Activated naive CD8-positive, alpha-beta T cell treated with anti-CD3 and anti-CD28 coated beads for 36 hours (primary cell): Measurements from ENCODE around the gene MLPH. TPM values are rescaled to one million over a fixed set of nuclear protein-coding genes. Genes with fewer than 3 reads are reported as not detected.

ENCODE experiments used
- DNase-seq: peaks from one replicate; pipeline ENCODE4 v3.0.0; 2021
- H3K27ac Mint-ChIP-seq: one replicate; pipeline ENCODE4 v1.8.0; 2022; ENCODE audit warnings: mild to moderate bottlenecking, moderate library complexity, mixed read lengths
- H3K27me3 Mint-ChIP-seq: one replicate; pipeline ENCODE4 v1.8.0; 2022; ENCODE audit warnings: mild to moderate bottlenecking, mixed read lengths
- H3K36me3 Mint-ChIP-seq: one replicate; pipeline ENCODE4 v1.8.0; 2021; ENCODE audit warnings: mild to moderate bottlenecking, mixed read lengths
- H3K4me1 Mint-ChIP-seq: one replicate; pipeline ENCODE4 v1.8.0; 2021; ENCODE audit warnings: mixed read lengths
- H3K4me3 Mint-ChIP-seq: one replicate; pipeline ENCODE4 v1.8.0; 2022; ENCODE audit warnings: mild to moderate bottlenecking, moderate library complexity, mixed read lengths
- H3K9me3 Mint-ChIP-seq: one replicate; pipeline ENCODE4 v1.8.0; 2022; ENCODE audit warnings: mixed read lengths
- total RNA-seq, 2 experiments: library from RNA; stranded (reverse); gene quantifications; one replicate each; pipeline ENCODE4 v1.2.3, GENCODE V29; 2021

MLPH gene, protein sequence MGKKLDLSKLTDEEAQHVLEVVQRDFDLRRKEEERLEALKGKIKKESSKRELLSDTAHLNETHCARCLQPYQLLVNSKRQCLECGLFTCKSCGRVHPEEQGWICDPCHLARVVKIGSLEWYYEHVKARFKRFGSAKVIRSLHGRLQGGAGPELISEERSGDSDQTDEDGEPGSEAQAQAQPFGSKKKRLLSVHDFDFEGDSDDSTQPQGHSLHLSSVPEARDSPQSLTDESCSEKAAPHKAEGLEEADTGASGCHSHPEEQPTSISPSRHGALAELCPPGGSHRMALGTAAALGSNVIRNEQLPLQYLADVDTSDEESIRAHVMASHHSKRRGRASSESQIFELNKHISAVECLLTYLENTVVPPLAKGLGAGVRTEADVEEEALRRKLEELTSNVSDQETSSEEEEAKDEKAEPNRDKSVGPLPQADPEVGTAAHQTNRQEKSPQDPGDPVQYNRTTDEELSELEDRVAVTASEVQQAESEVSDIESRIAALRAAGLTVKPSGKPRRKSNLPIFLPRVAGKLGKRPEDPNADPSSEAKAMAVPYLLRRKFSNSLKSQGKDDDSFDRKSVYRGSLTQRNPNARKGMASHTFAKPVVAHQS
- not detected for total RNA-seq

GRCh38 chr2:237486819-237487448 is at the start of gene MLPH:
Gene MLPH (plus strand): TSS chr2:237487251. CDS start chr2:237493427, 6,176 bp downstream.
- no peak within 1 kb of the TSS for H3K27ac Mint-ChIP-seq
- peaks cover 67% of the 10 kb centered on the region for H3K27me3 Mint-ChIP-seq
- peaks cover 12% of the 10 kb centered on the region for H3K9me3 Mint-ChIP-seq
- H3K4me1 Mint-ChIP-seq, result peaks cover 2% of the 10 kb centered on the region
- H3K36me3 Mint-ChIP-seq, result no peaks in the 10 kb centered on the region
- DNase-seq, result no peak
- no peak within 1 kb of the TSS for H3K4me3 Mint-ChIP-seq

- peaks cover 10% of the 10 kb centered on the region for H3K9me3 Mint-ChIP-seq
- H3K27ac Mint-ChIP-seq, result no peak overlapping the region
- H3K36me3 Mint-ChIP-seq, result peaks cover 2% of the 10 kb centered on the region
- H3K27me3 Mint-ChIP-seq, result no peaks in the 10 kb centered on the region
- DNase-seq, result no peak
- H3K4me3 Mint-ChIP-seq, result no peak overlapping the region
- peaks cover 77% of the 10 kb centered on the region for H3K4me1 Mint-ChIP-seq
These were observed 49.5 kb upstream of the MLPH start for GRCh38 chr2:237437566-237437965.

DNA sequence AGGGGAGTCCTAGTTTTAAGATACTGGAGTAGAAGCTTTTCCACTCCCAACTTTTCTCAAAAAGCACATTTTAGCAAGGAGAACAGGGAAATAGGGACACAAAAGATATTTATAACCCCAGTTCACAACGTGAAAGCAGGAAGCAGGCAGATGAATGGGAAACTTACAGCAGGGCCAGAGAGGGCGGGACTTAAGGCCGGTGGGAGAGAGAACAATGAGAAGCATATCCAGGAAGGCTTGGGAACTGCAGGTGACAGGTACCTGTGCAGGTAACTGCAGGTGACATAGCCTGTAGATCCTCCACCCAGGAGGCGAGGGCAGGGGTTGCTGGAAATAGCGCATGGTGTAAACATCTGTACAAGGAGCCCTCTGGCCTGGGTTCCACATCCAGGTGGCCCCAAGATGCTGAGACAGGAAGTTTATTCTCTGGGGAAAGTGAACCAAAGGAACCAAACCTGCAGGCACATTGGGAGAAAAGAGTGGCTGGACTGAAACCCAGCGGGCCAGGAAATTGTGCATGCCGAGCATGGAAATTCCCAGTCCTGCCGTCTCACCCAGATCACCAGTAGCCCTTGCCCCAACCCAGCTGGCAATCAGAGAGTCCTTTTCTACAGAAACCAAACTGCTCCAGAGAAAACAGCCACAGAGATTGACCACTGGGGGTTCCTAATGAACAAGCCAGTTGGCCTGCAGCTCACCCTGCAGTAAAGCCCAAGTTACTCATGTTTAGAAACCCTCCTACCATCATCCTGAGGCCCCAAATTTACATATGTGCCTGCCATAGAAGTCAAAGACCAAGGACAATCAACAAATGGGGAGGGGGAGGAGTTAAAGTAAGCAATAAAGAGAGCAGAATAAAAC is 48.7 kb upstream of the MLPH start:
- no peak overlapping the region for H3K4me3 Mint-ChIP-seq
- DNase-seq, result no peak
- peaks cover 10% of the 10 kb centered on the region for H3K9me3 Mint-ChIP-seq
- H3K36me3 Mint-ChIP-seq, result peaks cover 2% of the 10 kb centered on the region
- H3K4me1 Mint-ChIP-seq, result peaks cover 69% of the 10 kb centered on the region
- H3K27ac Mint-ChIP-seq, result no peak overlapping the region
- no peaks in the 10 kb centered on the region for H3K27me3 Mint-ChIP-seq

DNA sequence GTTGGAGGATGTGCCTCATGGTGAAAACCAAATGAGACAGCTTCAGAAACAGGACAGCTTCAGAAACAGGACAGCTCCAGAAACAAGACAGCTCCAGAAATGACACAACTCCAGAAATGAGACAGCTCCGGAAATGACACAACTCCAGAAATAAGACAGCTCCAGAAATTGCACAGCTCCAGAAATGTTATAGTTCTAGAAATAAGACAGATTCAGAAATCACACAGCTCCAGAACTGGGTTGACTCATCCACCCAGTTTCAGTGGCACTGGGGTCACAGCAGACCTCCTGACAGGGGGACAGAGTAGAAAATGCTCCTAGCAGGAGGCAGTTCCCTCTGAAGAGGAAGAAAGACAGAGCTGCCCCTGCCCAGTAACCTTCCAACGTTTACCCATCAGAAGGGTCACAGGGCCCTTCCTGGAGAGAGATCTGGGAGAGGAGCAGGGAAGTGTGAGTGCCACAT is 46.2 kb upstream of the MLPH start:
- peak overlapping the region; percentile 18 for H3K4me3 Mint-ChIP-seq
- H3K9me3 Mint-ChIP-seq, result peaks cover 10% of the 10 kb centered on the region
- H3K4me1 Mint-ChIP-seq, result peaks cover 56% of the 10 kb centered on the region
- peak overlapping the region; percentile 80 for H3K27ac Mint-ChIP-seq
- no peaks in the 10 kb centered on the region for H3K27me3 Mint-ChIP-seq
- H3K36me3 Mint-ChIP-seq, result peaks cover 2% of the 10 kb centered on the region
- DNase-seq, result peak; percentile 55

DNA sequence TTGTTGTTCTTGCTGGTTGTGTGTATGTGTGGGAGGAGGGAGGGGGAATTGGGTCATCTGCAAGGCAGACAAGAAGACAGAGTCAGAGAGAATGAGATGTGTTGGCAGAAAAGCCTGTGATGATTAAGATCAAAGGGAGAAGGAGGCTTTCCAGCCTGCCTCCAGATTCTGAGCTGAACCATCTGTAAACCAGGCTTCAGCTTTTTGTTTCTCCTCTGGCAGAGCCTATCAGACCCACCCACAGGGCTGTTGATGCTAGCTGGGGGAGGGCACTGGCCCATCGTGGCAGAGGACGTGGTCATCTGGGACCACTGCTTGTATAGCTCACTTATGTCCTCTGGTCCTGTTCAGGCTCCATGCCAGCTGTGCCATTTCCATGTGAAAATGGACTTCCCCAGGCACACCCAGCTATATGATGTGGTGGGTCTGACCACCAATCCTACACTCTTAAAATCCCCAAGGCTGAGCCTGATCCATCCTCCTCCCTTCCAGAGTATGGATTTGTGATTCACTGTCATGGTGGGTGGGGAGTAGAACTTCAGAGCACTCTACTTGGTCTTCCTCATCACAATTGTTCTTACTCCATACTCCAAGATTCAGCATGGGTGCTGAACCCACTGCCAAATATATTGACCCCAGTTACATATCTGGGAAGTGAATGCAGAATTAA is 45.3 kb upstream of the MLPH start:
- Mint-ChIP-seq H3K27ac (peak overlapping the region; percentile 80), H3K4me1 (peaks cover 49% of the 10 kb centered on the region), H3K36me3 (peaks cover 2% of the 10 kb centered on the region), H3K27me3 (no peaks in the 10 kb centered on the region), H3K4me3 (no peak overlapping the region), H3K9me3 (peaks cover 10% of the 10 kb centered on the region)
- DNase-seq, result no peak

DNA sequence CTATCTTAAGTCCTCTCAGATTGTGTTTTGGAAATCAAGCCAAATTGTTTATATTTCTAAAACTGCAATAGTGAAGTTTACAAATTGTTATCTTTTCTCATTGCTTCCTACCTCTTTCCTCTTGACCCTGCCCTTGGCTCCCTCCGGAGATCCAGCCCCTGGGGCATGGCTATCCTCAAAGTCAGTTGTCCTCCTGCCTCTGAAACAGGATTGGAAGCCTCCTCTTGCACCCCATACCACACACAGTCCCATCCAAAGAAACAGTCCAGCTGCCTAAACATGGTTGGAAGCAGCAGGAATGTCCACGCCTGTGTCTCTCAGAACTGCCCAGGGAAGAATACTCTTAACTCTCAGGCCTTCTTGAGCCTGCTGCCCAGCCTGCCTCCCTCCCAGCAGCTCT is 43.0 kb upstream of the MLPH start:
- H3K27ac Mint-ChIP-seq, result no peak overlapping the region
- H3K4me1 Mint-ChIP-seq, result peaks cover 37% of the 10 kb centered on the region
- no peak overlapping the region for H3K4me3 Mint-ChIP-seq

GRCh38 chr2:237445611-237446337 is 41.3 kb upstream of the MLPH start:
- Mint-ChIP-seq H3K4me1 (peaks cover 35% of the 10 kb centered on the region), H3K9me3 (no peaks in the 10 kb centered on the region), H3K4me3 (no peak overlapping the region), H3K27ac (no peak overlapping the region), H3K36me3 (no peaks in the 10 kb centered on the region), H3K27me3 (no peaks in the 10 kb centered on the region)
- DNase-seq, result no peak

More for the DNA sequence above, 43.0 kb upstream of the MLPH start:
- H3K36me3 Mint-ChIP-seq, result peaks cover 2% of the 10 kb centered on the region
- no peaks in the 10 kb centered on the region for H3K27me3 Mint-ChIP-seq
- peaks cover 10% of the 10 kb centered on the region for H3K9me3 Mint-ChIP-seq
- no peak for DNase-seq

- Mint-ChIP-seq H3K36me3 (no peaks in the 10 kb centered on the region), H3K27me3 (no peaks in the 10 kb centered on the region), H3K9me3 (no peaks in the 10 kb centered on the region), H3K4me3 (no peak overlapping the region), H3K4me1 (peaks cover 30% of the 10 kb centered on the region), H3K27ac (no peak overlapping the region)
- no peak for DNase-seq
These were observed 40.7 kb upstream of the MLPH start for GRCh38 chr2:237446338-237446665.

- Mint-ChIP-seq H3K4me3 (no peak overlapping the region), H3K27me3 (no peaks in the 10 kb centered on the region), H3K4me1 (peaks cover 21% of the 10 kb centered on the region), H3K36me3 (no peaks in the 10 kb centered on the region), H3K9me3 (no peaks in the 10 kb centered on the region), H3K27ac (no peak overlapping the region)
- DNase-seq, result no peak
These were observed 39.6 kb upstream of the MLPH start for GRCh38 chr2:237447496-237447895.

GRCh38 chr2:237448171-237448570 is 38.9 kb upstream of the MLPH start:
- H3K36me3 Mint-ChIP-seq, result no peaks in the 10 kb centered on the region
- H3K27ac Mint-ChIP-seq, result no peak overlapping the region
- no peaks in the 10 kb centered on the region for H3K27me3 Mint-ChIP-seq
- no peak overlapping the region for H3K4me3 Mint-ChIP-seq
- DNase-seq, result no peak
- peaks cover 21% of the 10 kb centered on the region for H3K4me1 Mint-ChIP-seq
- H3K9me3 Mint-ChIP-seq, result no peaks in the 10 kb centered on the region

DNA sequence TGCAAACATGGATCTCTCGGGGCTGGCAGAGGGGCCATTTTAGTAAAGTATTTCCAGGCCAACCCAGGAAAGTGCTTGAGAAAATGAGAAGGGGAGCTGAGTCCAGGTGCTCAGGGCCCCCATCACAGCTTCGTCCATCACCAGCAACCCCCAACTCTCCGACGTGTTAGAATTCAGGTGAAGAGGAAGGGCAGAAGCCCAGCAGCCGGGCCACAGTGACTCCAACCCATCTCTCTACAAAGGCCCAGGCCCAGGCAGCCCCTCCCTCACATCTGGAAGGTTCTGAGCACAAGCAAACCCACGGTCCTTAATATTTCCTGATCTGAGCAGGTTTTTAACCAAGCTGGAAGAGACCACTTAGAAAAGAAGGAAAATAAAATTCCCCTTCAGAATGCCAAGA is 38.4 kb upstream of the MLPH start:
- no peak for DNase-seq
- Mint-ChIP-seq H3K4me3 (no peak overlapping the region), H3K4me1 (peaks cover 21% of the 10 kb centered on the region), H3K36me3 (no peaks in the 10 kb centered on the region), H3K27ac (no peak overlapping the region), H3K9me3 (no peaks in the 10 kb centered on the region), H3K27me3 (no peaks in the 10 kb centered on the region)

- Mint-ChIP-seq H3K9me3 (peaks cover 3% of the 10 kb centered on the region), H3K4me3 (no peak overlapping the region), H3K27me3 (no peaks in the 10 kb centered on the region), H3K36me3 (no peaks in the 10 kb centered on the region), H3K4me1 (peaks cover 21% of the 10 kb centered on the region), H3K27ac (no peak overlapping the region)
- DNase-seq, result no peak
These were observed 37.7 kb upstream of the MLPH start for GRCh38 chr2:237449193-237449881.

- H3K27ac Mint-ChIP-seq, result no peak overlapping the region
These were observed 36.9 kb upstream of the MLPH start for GRCh38 chr2:237450108-237450507.

More at GRCh38 chr2:237450108-237450507, 36.9 kb upstream of the MLPH start:
- Mint-ChIP-seq H3K9me3 (peaks cover 5% of the 10 kb centered on the region), H3K4me1 (peaks cover 14% of the 10 kb centered on the region), H3K36me3 (no peaks in the 10 kb centered on the region), H3K4me3 (no peak overlapping the region), H3K27me3 (no peaks in the 10 kb centered on the region)
- no peak for DNase-seq
